MM.1S (cell line): ENCODE measurements around the gene ZNF462.

Experiments
- DNase-seq: peaks from one replicate; pipeline ENCODE4 v3.0.0-alpha.2; 2015
- H2AFZ ChIP-seq: fragments of 300-600 bp; sonication (generic); 2 replicates; pipeline ENCODE4 v1.6.0; 2016; ENCODE audit warnings: antibody characterized with exemption, low read length
- H3F3A ChIP-seq: fragments of 300-600 bp; sonication (generic); 2 replicates; pipeline ENCODE4 v1.6.1; 2016; ENCODE audit warnings: mild to moderate bottlenecking, antibody characterized with exemption, low read length, moderate library complexity, mixed read lengths; ENCODE audit not compliant: insufficient read depth
- H3K27ac ChIP-seq: fragments of 300-600 bp; sonication (generic); 2 replicates; pipeline ENCODE4 v1.5.1; 2016; ENCODE audit warnings: mild to moderate bottlenecking, low read length
- H3K27me3 ChIP-seq: fragments of 300-600 bp; sonication (generic); replicated peaks from 2 replicates; pipeline ENCODE4 v1.6.0; 2016; ENCODE audit warnings: low read length; ENCODE audit not compliant: insufficient read depth
- H3K36me3 ChIP-seq: fragments of 300-600 bp; sonication (generic); replicated peaks from 2 replicates; pipeline ENCODE4 v1.6.1; 2016; ENCODE audit warnings: mild to moderate bottlenecking, low read length, mixed read lengths; ENCODE audit not compliant: insufficient read depth
- H3K4me1 ChIP-seq: fragments of 300-600 bp; sonication (generic); 2 replicates; pipeline ENCODE4 v1.6.1; 2016; ENCODE audit warnings: low read length, mixed read lengths
- H3K4me2 ChIP-seq: fragments of 300-600 bp; sonication (generic); 2 replicates; pipeline ENCODE4 v1.6.0; 2016; ENCODE audit warnings: low read depth, low read length
- H3K4me3 ChIP-seq: fragments of 300-600 bp; sonication (generic); 2 replicates; pipeline ENCODE4 v1.5.1; 2016; ENCODE audit warnings: low read length, mixed read lengths
- H3K79me2 ChIP-seq: fragments of 300-600 bp; sonication (generic); 2 replicates; pipeline ENCODE4 v1.6.1; 2016; ENCODE audit warnings: mixed run types, low read length, mixed read lengths
- H3K9ac ChIP-seq: fragments of 300-600 bp; sonication (generic); 2 replicates; pipeline ENCODE4 v1.6.1; 2016; ENCODE audit warnings: low read length, mixed read lengths
- H3K9me2 ChIP-seq: fragments of 300-600 bp; sonication (generic); replicated peaks from 2 replicates; pipeline ENCODE4 v1.6.1; 2016; ENCODE audit warnings: mild to moderate bottlenecking, low read length, mixed read lengths; ENCODE audit not compliant: insufficient read depth
- H3K9me3 ChIP-seq: fragments of 300-600 bp; sonication (generic); replicated peaks from 2 replicates; pipeline ENCODE4 v1.6.1; 2016; ENCODE audit warnings: mild to moderate bottlenecking, low read length, mixed read lengths; ENCODE audit not compliant: insufficient read depth
- H4K20me1 ChIP-seq: fragments of 300-600 bp; sonication (generic); 2 replicates; pipeline ENCODE4 v1.6.1; 2016; ENCODE audit warnings: mild to moderate bottlenecking, low read length, moderate library complexity, mixed read lengths; ENCODE audit not compliant: insufficient read depth
- EZH2 ChIP-seq: fragments of 300-600 bp; sonication (generic); optimal IDR thresholded peaks from 2 replicates; pipeline ENCODE3; 2017; ENCODE audit warnings: low read depth, mild to moderate bottlenecking, antibody characterized with exemption, low read length, mixed read lengths
- EZH2phosphoT487 ChIP-seq: fragments of 300-600 bp; sonication (generic); IDR thresholded peaks from 2 replicates; pipeline ENCODE4 v1.6.1; 2018; ENCODE audit warnings: antibody characterized with exemption, low read length
- TF ChIP-seq, protein P1 (sequence below): fragments of 300-600 bp; sonication (generic); IDR thresholded peaks from 2 replicates; pipeline ENCODE4 v1.5.1; 2016; ENCODE audit warnings: antibody characterized with exemption, low read length, mixed read lengths

The ZNF462 gene

DNA sequence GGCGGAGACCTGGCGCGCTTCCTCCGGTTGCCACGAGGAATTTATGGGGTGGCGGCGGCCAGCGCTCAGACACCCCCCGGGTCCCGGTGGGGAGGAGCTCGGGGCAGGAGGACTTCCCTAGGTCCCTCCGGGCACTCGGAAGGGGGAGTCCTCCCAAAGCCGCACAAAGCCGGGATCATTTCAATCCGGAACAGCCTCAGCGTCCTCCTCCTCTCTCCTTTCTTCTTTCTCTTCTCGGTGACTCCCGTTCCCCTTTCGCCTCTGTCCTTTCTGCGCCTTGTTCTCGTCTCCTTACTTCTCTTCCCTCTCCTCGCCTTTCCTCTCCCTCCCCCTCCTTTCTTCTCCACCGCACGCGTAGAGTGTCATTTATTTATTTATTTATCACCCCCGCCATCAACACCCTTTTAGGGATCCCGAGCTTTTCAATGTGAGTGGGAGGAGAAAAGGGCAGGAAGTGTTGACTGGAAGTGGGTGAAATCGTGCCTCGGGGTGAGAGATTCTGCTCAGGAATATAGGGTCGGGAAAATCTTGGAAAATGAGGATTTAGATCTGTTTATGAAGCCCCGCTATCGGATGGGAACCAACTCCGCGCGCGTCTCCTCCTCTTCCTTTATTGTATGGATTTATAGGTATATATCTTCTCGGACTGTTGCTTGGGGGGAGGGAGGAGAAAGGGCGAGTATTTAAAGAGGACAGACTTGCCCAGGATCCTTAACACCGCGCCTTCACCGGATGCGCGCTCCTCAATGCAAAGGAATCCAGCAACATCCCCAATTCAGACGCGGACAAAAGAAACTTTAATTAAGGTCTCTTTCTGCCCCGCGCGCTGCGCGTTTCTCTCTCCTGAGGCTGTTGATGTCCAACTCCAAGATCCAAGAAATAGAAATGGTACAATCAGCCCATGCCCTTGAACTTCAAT, 2.0 kb upstream of the ZNF462 start:
- H2AFZ ChIP-seq = no peak overlapping the region
- H3K27ac ChIP-seq = no peak overlapping the region

DNA sequence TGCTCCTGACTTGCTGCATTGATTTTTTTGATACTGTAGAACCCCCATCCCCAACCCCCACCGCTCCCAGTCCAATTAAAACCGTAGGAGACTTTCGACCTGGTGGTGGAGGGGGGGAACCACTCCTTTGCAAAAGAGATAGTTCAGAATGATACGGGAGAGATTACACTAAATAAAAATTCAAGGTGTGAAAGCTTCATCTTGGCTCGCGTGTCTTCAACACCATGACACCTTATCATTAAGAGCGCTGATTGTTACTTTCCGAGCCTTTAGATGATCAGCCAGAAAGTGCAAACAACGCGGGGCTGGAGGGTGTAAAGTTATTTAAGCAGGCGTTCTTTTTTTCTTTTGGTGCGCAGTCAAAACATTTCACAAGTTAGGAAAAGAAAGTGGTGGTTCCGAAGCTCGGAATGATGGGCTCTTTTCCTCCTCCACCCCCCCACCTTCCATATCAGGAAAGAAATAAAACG, 1.3 kb upstream of the ZNF462 start:
- DNase-seq = no peak
- no peaks in the 10 kb centered on the region; the same call in 1 of the 2 replicates for H3K27me3 ChIP-seq
- H3K9ac ChIP-seq = no peak overlapping the region
- H3K9me3 ChIP-seq = no peaks in the 10 kb centered on the region
- no peaks in the 10 kb centered on the region for H3F3A ChIP-seq
- H3K4me1 ChIP-seq = no peaks in the 10 kb centered on the region
- H4K20me1 ChIP-seq = no peaks in the 10 kb centered on the region
- no peaks in the 10 kb centered on the region for H3K36me3 ChIP-seq
- peak overlapping the region; percentile 76; the same call in 1 of the 2 replicates for H3K4me3 ChIP-seq
- no peak overlapping the region for H3K27ac ChIP-seq
- H3K79me2 ChIP-seq = no peaks in the 10 kb centered on the region
- H3K4me2 ChIP-seq = peak overlapping the region; percentile 67
- TF ChIP-seq EZH2 (no peak), EZH2phosphoT487 (no peak)
- TF ChIP-seq, protein P1, sequence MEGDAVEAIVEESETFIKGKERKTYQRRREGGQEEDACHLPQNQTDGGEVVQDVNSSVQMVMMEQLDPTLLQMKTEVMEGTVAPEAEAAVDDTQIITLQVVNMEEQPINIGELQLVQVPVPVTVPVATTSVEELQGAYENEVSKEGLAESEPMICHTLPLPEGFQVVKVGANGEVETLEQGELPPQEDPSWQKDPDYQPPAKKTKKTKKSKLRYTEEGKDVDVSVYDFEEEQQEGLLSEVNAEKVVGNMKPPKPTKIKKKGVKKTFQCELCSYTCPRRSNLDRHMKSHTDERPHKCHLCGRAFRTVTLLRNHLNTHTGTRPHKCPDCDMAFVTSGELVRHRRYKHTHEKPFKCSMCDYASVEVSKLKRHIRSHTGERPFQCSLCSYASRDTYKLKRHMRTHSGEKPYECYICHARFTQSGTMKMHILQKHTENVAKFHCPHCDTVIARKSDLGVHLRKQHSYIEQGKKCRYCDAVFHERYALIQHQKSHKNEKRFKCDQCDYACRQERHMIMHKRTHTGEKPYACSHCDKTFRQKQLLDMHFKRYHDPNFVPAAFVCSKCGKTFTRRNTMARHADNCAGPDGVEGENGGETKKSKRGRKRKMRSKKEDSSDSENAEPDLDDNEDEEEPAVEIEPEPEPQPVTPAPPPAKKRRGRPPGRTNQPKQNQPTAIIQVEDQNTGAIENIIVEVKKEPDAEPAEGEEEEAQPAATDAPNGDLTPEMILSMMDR = no peak
- H3K9me2 ChIP-seq = no peaks in the 10 kb centered on the region
- peak overlapping the region; percentile 87; the same call in 1 of the 2 replicates for H2AFZ ChIP-seq

More for the DNA sequence above, 2.0 kb upstream of the ZNF462 start:
- H3K4me1 ChIP-seq = no peaks in the 10 kb centered on the region
- no peaks in the 10 kb centered on the region for H3K79me2 ChIP-seq
- no peaks in the 10 kb centered on the region for H3K9me2 ChIP-seq
- H3F3A ChIP-seq = no peaks in the 10 kb centered on the region
- H3K36me3 ChIP-seq = no peaks in the 10 kb centered on the region
- H3K4me3 ChIP-seq = no peak overlapping the region
- DNase-seq = no peak
- no peaks in the 10 kb centered on the region; the same call in 1 of the 2 replicates for H3K27me3 ChIP-seq
- H3K9ac ChIP-seq = no peak overlapping the region
- no peaks in the 10 kb centered on the region for H3K9me3 ChIP-seq
- H3K4me2 ChIP-seq = no peak overlapping the region
- TF ChIP-seq, protein P1 = no peak
- TF ChIP-seq EZH2phosphoT487 (no peak), EZH2 (no peak)
- no peaks in the 10 kb centered on the region for H4K20me1 ChIP-seq

DNA sequence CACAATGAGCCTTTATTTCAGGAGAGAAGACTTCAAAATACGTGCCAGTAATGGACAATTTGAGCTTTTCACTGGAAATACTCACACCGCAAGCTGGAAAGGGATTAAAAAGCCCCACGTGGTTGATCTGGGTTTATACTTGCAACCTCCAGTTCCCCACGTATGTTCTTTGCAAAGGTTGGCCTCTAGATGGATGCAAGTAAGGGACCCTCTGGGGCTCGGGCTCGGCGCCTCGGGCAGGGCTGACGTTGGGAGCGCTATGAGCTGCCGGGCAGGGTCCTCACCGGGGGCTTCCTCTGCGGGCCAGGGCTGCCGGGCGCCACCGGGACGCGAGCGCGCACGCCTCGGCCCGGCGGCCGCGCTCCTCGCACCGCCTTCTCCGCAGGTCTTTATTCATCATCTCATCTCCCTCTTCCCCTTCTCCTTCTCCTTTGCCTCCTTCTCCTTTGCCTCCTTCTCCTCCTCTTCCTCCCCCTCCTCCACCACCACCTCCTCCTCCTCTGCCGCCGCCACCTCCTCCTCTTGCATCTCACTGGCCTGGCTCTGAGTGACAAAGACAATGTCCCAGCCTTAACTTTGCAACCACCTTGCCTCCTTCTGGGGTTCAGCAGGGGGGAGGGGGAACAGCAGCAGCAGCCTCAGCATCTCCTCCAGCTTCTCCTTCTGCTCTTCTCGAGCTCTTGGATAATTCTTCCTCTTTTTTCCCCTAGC, 701 bp upstream of the ZNF462 start:
- Histone ChIP-seq H3K4me2 (peak overlapping the region; percentile 67), H3K9me3 (no peaks in the 10 kb centered on the region), H3K4me1 (no peaks in the 10 kb centered on the region), H3K79me2 (no peaks in the 10 kb centered on the region), H3K27me3 (no peaks in the 10 kb centered on the region; the same call in 1 of the 2 replicates), H3K4me3 (peak overlapping the region; percentile 76), H3K9ac (no peak overlapping the region), H3K36me3 (no peaks in the 10 kb centered on the region), H3F3A (no peaks in the 10 kb centered on the region), H3K27ac (no peak overlapping the region), H3K9me2 (no peaks in the 10 kb centered on the region), H2AFZ (peak overlapping the region; percentile 87), H4K20me1 (no peaks in the 10 kb centered on the region)
- DNase-seq = peak; percentile 19
- no peak for TF ChIP-seq EZH2phosphoT487
- TF ChIP-seq, protein P1 = no peak; the same call in 1 of the 2 replicates
- no peak for TF ChIP-seq EZH2
